Mammary epithelial cell (primary cell): Measurements from ENCODE around the gene TLCD1.

ENCODE experiments used
- CTCF ChIP-seq, 2 donors: IDR thresholded peaks in 1 of 2; conservative IDR thresholded peaks in 1 of 2; 2 replicates each; pipeline ENCODE4 v1.5.1; 2011 to 2012; ENCODE audit warnings: inconsistent platforms in 2 of 2, low read length in 2 of 2, mild to moderate bottlenecking in 2 of 2, control low read depth in 1 of 2, low read depth in 1 of 2; ENCODE audit not compliant: insufficient read depth in 1 of 2; ENCODE audit errors: extremely low read depth in 1 of 2
- EZH2 ChIP-seq: IDR thresholded peaks from 2 replicates; pipeline ENCODE4 v1.6.1; 2012; ENCODE audit warnings: low read length, inconsistent platforms, borderline replicate concordance

DNA sequence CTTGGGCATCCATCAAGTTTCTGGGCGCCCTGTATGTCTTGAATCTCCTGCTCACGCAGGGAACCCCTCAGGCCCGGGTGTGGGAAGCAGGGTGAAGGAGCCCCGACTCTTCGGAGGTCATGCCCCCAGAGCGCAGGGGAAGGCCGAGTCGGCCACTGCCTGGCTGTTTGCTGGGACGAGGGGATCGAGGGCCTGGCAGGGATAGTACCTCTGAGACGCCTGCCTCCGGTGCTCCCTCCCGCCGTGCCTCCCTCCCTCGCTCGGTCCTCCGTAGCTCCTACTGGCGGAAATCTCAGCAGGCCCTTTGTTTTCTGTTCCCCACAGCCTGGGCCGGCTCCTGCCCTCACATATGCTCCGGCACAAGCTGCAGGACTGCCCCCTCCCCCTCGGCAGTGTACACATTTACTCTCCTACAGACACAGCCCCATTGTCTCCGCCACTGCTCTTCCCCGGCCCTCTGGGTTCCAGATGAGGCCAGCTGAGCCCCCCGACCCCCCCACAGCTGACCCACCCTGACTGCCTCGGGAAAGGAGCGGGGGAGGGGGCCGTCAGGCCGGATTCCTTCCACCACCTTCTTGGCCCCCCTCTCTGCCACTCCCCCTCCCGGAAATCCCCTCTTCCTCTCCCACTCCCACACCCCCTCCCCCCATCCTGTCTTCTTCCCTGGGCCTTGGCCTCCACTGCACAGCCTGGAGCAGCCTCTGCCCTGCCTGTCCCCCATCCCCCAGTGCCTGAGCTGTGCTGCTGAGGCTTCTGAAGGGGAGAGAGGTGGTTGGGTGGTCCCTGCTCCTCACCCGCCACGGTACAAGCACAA, 19.1 kb upstream of the TLCD1 start:
- TF ChIP-seq CTCF (conservative IDR thresholded peaks at IDR 0.05 in 1 of 2, IDR thresholded peaks at IDR 0.05 in 1 of 2; ENCODE audit: extremely low read depth in 1 of 2, insufficient read depth in 1 of 2, low read depth in 1 of 2, low read length in 2 of 2) = no peak
- TF ChIP-seq EZH2 = no peak
